CD4-positive, alpha-beta T cell treated with Interleukin-2 at 100 ng/mL for 4 hours (primary cell): ENCODE data around the gene SPANXN3.
"Not testable (repeated sequence)": the region's sequence is repeated elsewhere in the genome, so short reads cannot be mapped to it uniquely, and the experiment has no call there.

Experiments used
- DNase-seq: peaks from one replicate; pipeline ENCODE4 v3.0.0-alpha.2; 2020; ENCODE audit warnings: low spot score

The SPANXN3 gene

GRCh38 chrX:143517375-143517774 is at the start of gene SPANXN3:
TSS of gene SPANXN3 (minus strand) at chrX:143517475. CDS start at chrX:143517391, 84 bp downstream.
- DNase-seq: not testable (repeated sequence)

- DNase-seq: no peak
These were observed 18.9 kb upstream of the SPANXN3 start for GRCh38 chrX:143536176-143536575.

- not testable (repeated sequence) for DNase-seq
These were observed 15.1 kb downstream of the SPANXN3 start for GRCh38 chrX:143502196-143502595.

- DNase-seq: no peak
These were observed 16.5 kb downstream of the SPANXN3 start for GRCh38 chrX:143500751-143501150.

GRCh38 chrX:143486105-143486504 is 31.2 kb downstream of the SPANXN3 start:
- DNase-seq: no peak

- DNase-seq: no peak
These were observed 40.5 kb downstream of the SPANXN3 start for GRCh38 chrX:143476751-143477150.

- DNase-seq: no peak
These were observed 44.8 kb downstream of the SPANXN3 start for GRCh38 chrX:143472347-143472938.

GRCh38 chrX:143466130-143466529 is 51.1 kb downstream of the SPANXN3 start:
- DNase-seq: no peak

GRCh38 chrX:143462696-143463095 is 54.6 kb downstream of the SPANXN3 start:
- no peak for DNase-seq

- no peak for DNase-seq
These were observed 55.7 kb downstream of the SPANXN3 start for GRCh38 chrX:143461606-143462005.
